Upper lobe of right lung (tissue), 1 donor: ENCODE data around the gene CACNG8. TPM values are rescaled to one million over a fixed set of nuclear protein-coding genes. Genes with fewer than 3 reads are reported as not detected.

ENCODE experiments used
- ATAC-seq: fragments of 200-7000 bp; cut with Tn5 transposase; one replicate; pipeline ENCODE4 v1.9.1; 2020; ENCODE audit warnings: mild to moderate bottlenecking, moderate library complexity
- DNase-seq: peaks from one replicate; pipeline ENCODE4 v3.0.0-alpha.2; 2020
- H3K27ac ChIP-seq: fragments of 200-600 bp; one replicate; pipeline ENCODE4 v1.8.0; 2022
- H3K27me3 ChIP-seq: fragments of 200-600 bp; one replicate; pipeline ENCODE4 v1.8.0; 2022; ENCODE audit warnings: mild to moderate bottlenecking
- H3K36me3 ChIP-seq: fragments of 200-600 bp; one replicate; pipeline ENCODE4 v1.8.0; 2022
- H3K4me1 ChIP-seq: fragments of 200-600 bp; one replicate; pipeline ENCODE4 v1.8.0; 2022
- H3K4me3 ChIP-seq: fragments of 200-600 bp; one replicate; pipeline ENCODE4 v1.8.0; 2022; ENCODE audit warnings: mild to moderate bottlenecking
- H3K9me3 ChIP-seq: fragments of 200-600 bp; one replicate; pipeline ENCODE4 v1.8.0; 2022
- CTCF ChIP-seq: fragments of 200-600 bp; IDR thresholded peaks from one replicate; pipeline ENCODE4 v1.8.0; 2022; ENCODE audit warnings: antibody characterized with exemption
- intact Hi-C: fragments of 100-400 bp; cut with DNase I; formaldehyde crosslinking; loops from one replicate; pipeline ENCODE4 v1.11.0; 2022
- total RNA-seq: library from RNA; stranded (reverse); fragmentation: NEBNext Ultra II Directional; extraction: Animal tissue kit (Norgen Biotek cat#: 25700); gene quantifications from one replicate; pipeline ENCODE4 v1.2.1, GENCODE V29; 2021
- donor health status: DM: no; HTN: yes; CAD: no; lungs with severe emphysema.

CACNG8 gene
- total RNA-seq, 1 donor from 2014 or later: 0.12 TPM

DNA sequence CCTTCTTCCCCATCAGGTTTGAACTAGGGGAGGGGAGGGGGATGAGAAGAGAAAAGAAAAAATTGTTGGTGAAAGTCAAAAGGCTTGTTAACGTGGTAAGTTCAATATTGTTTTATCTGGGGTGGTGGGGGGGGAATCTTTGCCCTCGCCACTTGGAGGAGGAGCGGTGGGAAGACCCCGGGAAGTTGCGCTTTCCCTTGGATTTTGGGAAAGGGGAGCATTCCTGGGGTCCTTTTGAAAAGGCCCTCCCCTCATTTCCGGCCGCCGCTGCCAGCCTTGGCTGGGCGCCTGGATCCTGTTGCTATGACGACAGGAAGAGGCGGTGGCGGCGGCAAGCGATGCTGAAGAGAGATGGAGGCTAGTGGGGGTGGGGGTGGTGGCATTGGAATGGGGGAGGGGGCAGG is 4.6 kb upstream of the CACNG8 start:
- Histone ChIP-seq H3K9me3 (no peaks in the 10 kb centered on the region), H3K4me1 (no peaks in the 10 kb centered on the region), H3K27ac (no peak overlapping the region), H3K36me3 (no peaks in the 10 kb centered on the region), H3K27me3 (peaks cover 54% of the 10 kb centered on the region), H3K4me3 (no peak overlapping the region)
- intact Hi-C loops: no loop called here
- peak; percentile 49 for DNase-seq
- no peak for TF ChIP-seq CTCF
- ATAC-seq: no peak

GRCh38 chr19:53958823-53959757 is 3.6 kb upstream of the CACNG8 start:
- Histone ChIP-seq H3K9me3 (no peaks in the 10 kb centered on the region), H3K4me3 (no peak overlapping the region), H3K27ac (no peak overlapping the region), H3K27me3 (peaks cover 62% of the 10 kb centered on the region), H3K36me3 (no peaks in the 10 kb centered on the region), H3K4me1 (no peaks in the 10 kb centered on the region)
- intact Hi-C loops: no loop called here
- TF ChIP-seq CTCF: no peak
- ATAC-seq (no peak), DNase-seq (peak; percentile 10)

- Histone ChIP-seq H3K27me3 (peaks cover 72% of the 10 kb centered on the region), H3K4me3 (no peak overlapping the region), H3K27ac (no peak overlapping the region), H3K36me3 (no peaks in the 10 kb centered on the region), H3K9me3 (no peaks in the 10 kb centered on the region), H3K4me1 (no peaks in the 10 kb centered on the region)
- intact Hi-C loops: no loop called here
- ATAC-seq (no peak), DNase-seq (no peak)
- TF ChIP-seq CTCF: no peak
Observed at GRCh38 chr19:53960187-53960586, 2.5 kb upstream of the CACNG8 start.

- Histone ChIP-seq H3K36me3 (no peaks in the 10 kb centered on the region), H3K4me3 (no peak overlapping the region), H3K27ac (no peak overlapping the region), H3K4me1 (no peaks in the 10 kb centered on the region), H3K27me3 (peaks cover 77% of the 10 kb centered on the region), H3K9me3 (no peaks in the 10 kb centered on the region)
- no peak for TF ChIP-seq CTCF
- no peak for DNase-seq
- intact Hi-C loops: no loop called here
- no peak for ATAC-seq
Observed at GRCh38 chr19:53960886-53961285, 1.9 kb upstream of the CACNG8 start.

- no peak for TF ChIP-seq CTCF
- no peak for DNase-seq
- intact Hi-C loops: no loop called here
- H3K4me3 ChIP-seq: no peak overlapping the region
- no peaks in the 10 kb centered on the region for H3K9me3 ChIP-seq
- no peaks in the 10 kb centered on the region for H3K4me1 ChIP-seq
- H3K27ac ChIP-seq: no peak overlapping the region
- peaks cover 82% of the 10 kb centered on the region for H3K27me3 ChIP-seq
- H3K36me3 ChIP-seq: no peaks in the 10 kb centered on the region
- no peak for ATAC-seq
Observed at GRCh38 chr19:53961523-53962356, 997 bp upstream of the CACNG8 start.
